GM12891 (cell line): ENCODE results near the gene TTLL5.

Experiments used
- POLR2A ChIP-seq: IDR thresholded peaks from 2 replicates; pipeline ENCODE4 v1.6.1; 2011; ENCODE audit warnings: low read depth, low read length, control low read depth
- POLR2AphosphoS5 ChIP-seq: IDR thresholded peaks from 2 replicates; pipeline ENCODE4 v1.6.1; 2011; ENCODE audit warnings: low read depth, low read length, control low read depth
- TAF1 ChIP-seq: IDR thresholded peaks from 2 replicates; pipeline ENCODE4 v1.6.1; 2011; ENCODE audit warnings: low read depth, low read length, control low read depth

DNA sequence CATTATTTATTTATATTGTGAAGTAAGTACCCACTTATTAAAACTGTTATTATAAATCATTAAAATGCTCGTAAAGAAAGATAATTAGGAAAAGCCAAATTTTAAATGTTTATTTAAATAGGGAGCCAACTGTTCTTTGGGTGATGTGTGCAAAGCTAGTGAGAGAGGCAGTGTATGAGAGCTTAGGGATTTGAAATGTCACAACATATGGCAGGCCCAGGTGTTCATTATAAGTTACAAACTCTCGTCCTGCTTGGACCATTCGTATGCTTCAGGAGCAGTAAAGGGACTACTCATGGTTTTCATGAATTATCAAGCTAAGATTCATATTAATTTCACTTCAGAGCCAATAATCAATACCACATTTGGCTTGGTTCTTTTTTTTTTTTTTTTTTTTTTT, 166.3 kb downstream of the TTLL5 start:
- no peak for TF ChIP-seq POLR2AphosphoS5
- TF ChIP-seq POLR2A: no peak
- no peak for TF ChIP-seq TAF1
